HG03558 (cell line): Measurements from ENCODE around the gene RIPOR3.
"Not testable (repeated sequence)": the region's sequence is repeated elsewhere in the genome, so short reads cannot be mapped to it uniquely, and the experiment has no call there.

ENCODE experiments used
- ATAC-seq: cut with Tn5 transposase; IDR thresholded peaks from one replicate; pipeline ENCODE4 v1.9.1; 2021; ENCODE audit warnings: moderate number of reproducible peaks; ENCODE audit not compliant: unreplicated experiment; ENCODE audit errors: extremely low read depth

RIPOR3 gene

GRCh38 chr20:50580842-50581544 is 110.3 kb downstream of the RIPOR3 start:
- ATAC-seq, result no peak

GRCh38 chr20:50580016-50580747 is 111.2 kb downstream of the RIPOR3 start:
- ATAC-seq, result no peak

GRCh38 chr20:50579511-50579910 is 111.8 kb downstream of the RIPOR3 start:
- ATAC-seq, result no peak

- ATAC-seq, result no peak
These were observed 112.6 kb downstream of the RIPOR3 start for GRCh38 chr20:50578778-50579165.

- no peak for ATAC-seq
These were observed 113.1 kb downstream of the RIPOR3 start for GRCh38 chr20:50578061-50578777.

- ATAC-seq, result no peak
These were observed 113.9 kb downstream of the RIPOR3 start for GRCh38 chr20:50577175-50578018.

- no peak for ATAC-seq
These were observed 115.2 kb downstream of the RIPOR3 start for GRCh38 chr20:50575865-50576720.

- ATAC-seq, result no peak
These were observed 116.8 kb downstream of the RIPOR3 start for GRCh38 chr20:50574586-50574985.

GRCh38 chr20:50574108-50574507 is 117.2 kb downstream of the RIPOR3 start:
- ATAC-seq, result no peak

GRCh38 chr20:50572938-50573777 is 118.2 kb downstream of the RIPOR3 start:
- ATAC-seq, result no peak

- no peak for ATAC-seq
These were observed 119.9 kb downstream of the RIPOR3 start for GRCh38 chr20:50571466-50571865.

- no peak for ATAC-seq
These were observed 121.2 kb downstream of the RIPOR3 start for GRCh38 chr20:50569864-50570836.

GRCh38 chr20:50569487-50569863 is 121.9 kb downstream of the RIPOR3 start:
- not testable (repeated sequence) for ATAC-seq

GRCh38 chr20:50568549-50568942 is 122.8 kb downstream of the RIPOR3 start:
- no peak for ATAC-seq

- ATAC-seq, result no peak
These were observed 123.3 kb downstream of the RIPOR3 start for GRCh38 chr20:50567860-50568548.

- no peak for ATAC-seq
These were observed 125.5 kb downstream of the RIPOR3 start for GRCh38 chr20:50565871-50566270.

GRCh38 chr20:50565383-50565782 is 126.0 kb downstream of the RIPOR3 start:
- ATAC-seq, result no peak
